Caki2 (cell line): ENCODE results near the gene PARD6G. TPM values are rescaled to one million over a fixed set of nuclear protein-coding genes. Genes with fewer than 3 reads are reported as not detected.
"Not testable (repeated sequence)": the region's sequence is repeated elsewhere in the genome, so short reads cannot be mapped to it uniquely, and the experiment has no call there.

ENCODE experiments used
- DNase-seq: peaks from one replicate; pipeline ENCODE4 v3.0.0-alpha.2; 2015; ENCODE audit warnings: low read depth
- in situ Hi-C: cut with HindIII; loops from 2 replicates; pipeline ENCODE4 v1.10.0; 2016; ENCODE audit warnings: low sequenced_read_pairs, low pct_unique_long_range_greater_than_20kb, mixed read lengths
- total RNA-seq: library from RNA; depleted of rRNA; stranded (reverse); fragments of >200 nt; shearing (Covaris generic); gene quantifications from 2 replicates; pipeline ENCODE4 v1.2.3, GENCODE V29; 2014; ENCODE audit warnings: low replicate concordance

PARD6G gene
- total RNA-seq, 1 experiment from 2014 or later = 1.3 TPM

DNA sequence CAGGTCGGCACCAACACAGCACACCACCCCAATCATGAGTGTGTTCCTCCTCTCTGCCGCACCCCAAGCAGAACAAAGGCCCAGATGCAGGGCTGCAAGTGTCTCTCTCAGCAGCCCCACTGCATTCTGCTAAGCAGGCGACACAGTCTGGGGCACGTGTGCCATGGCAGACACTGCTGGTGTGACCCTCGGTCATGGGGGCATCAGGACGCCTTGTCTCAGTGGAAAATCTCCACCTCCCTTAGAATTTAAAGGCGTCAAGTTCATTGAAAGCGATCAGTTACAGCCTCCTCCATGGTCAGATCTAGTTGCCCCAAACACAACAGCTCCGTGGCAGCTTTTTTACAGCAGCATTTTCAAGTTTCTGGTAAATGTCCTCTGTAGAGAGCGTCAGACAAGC is 81.1 kb downstream of the PARD6G start:
- in situ Hi-C loops = no loop called here

DNA sequence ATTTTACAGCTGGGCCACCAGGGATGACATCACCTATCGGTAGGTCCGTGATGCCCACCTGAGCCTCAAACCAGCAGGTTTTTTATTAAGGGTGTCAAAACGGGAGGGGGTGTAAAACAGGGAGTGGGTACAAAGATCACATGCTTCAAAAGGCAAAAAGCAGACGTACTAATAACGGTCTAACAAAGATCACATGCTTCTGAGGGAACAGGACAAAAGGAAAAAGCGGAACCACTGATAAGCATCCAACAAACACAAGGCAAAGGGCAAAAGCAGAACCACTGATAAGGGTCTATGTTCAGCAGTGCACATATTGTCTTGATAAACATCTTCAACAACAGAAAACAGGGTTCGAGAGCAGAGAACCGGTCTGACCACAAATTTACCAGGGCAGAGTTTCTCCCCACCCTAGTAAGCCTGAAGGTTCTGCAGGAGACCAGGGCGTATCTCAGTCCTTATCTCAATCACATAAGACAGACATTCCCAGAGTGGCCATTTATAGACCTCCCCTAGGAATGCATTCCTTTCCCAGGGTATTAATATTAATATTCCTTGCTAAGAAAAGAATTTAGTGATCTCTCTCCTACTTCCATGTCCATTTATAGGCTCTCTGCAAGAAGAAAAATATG is 82.5 kb downstream of the PARD6G start:
- peak; percentile 2 for DNase-seq
- in situ Hi-C loops = not testable (repeated sequence)

More for the DNA sequence above, 81.1 kb downstream of the PARD6G start:
- no peak for DNase-seq

DNA sequence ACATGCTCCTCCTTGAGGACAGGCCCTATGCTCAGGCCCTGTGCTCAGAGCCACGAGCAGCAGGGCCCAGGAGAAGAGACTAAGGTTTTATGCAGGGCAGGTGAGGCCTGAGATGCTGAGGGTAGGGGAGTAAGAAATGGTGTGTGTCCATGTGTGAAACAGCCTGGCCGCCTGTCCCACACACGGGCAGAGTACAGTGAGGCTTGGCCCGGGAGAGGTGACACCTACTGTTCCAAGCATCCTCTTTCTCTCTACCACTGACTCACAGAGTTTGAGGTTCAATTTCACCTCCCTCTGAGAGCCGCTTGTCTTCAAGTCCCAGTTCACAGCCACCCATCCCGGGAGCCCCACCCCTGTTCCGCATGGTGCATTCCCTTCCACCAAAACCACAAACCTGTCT is 84.1 kb downstream of the PARD6G start:
- no peak for DNase-seq
- in situ Hi-C loops = no loop called here

DNA sequence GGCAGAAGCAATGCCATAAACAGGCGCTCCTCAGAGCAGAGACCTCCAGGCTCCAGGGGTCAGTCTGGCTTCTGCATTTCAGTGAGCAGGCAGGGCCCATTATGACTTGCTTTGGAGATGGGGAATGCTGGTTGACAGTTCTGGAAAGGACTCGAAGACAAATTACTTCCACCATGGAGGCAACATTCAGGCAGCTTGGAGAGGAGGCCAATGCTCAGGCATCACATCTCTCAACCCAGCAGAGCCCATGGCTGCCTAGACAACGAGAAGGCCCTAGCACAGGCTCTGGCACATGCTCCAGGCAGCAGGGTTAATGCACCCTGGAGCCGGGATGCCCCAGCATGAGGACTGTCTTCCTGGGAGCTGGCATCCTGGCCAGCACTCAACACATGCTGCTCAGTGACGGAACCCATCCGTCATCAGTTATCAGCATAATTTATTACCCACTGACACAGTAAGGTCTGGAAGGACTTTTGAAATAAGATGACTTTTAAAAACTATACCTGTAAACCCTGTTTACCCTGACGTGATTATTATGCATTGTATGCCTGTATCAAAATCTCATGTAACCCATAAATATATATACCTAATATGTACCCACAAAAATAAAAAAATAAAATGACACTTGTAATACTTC is 85.4 kb downstream of the PARD6G start:
- in situ Hi-C loops = no loop called here
- DNase-seq = no peak

DNA sequence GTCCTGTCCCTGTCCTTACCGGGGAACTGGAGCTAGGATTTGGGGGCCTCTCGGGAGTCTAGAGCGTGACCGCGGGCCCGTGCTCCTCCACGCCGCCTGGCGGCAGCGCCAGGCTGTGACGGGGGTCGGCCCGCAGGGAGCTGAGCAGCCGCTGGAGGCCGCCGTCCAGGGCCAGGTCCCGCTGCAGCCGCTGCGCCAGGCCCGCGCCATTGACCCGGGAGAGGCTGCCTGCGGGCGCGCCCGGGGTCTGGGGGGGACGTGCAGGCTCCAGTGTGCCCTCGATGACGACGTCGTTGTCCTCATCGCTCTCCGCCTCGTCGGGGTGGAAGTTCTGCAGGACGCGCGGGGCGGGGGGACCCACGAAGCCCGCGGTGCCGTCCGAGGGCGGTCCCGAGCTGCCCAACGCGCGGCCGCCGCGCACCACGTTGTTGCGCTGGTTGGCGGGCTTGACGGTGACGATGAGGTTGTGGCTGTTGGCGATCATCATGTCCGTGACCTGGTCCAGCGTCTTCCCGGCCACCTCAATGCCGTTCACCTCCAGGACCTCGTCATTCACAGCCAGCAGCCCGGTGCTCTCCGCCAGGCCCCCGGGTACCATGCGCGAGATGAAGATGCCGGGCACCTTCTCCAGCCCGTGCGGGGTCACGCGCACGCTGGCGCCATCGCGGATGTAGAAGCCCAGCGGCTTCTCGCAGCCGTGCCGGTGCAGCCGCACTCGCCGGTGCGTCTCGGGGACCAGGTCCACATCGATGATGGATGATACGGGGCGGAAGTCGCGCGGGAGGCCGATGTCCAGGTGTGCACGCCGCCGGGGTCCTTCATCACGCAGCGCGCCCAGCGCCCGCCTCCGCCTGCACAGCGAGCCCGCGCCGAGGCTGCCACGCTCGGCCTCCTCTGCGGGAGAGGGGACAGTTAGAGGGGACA is 87.3 kb downstream of the PARD6G start:
- in situ Hi-C loops = no loop called here
- DNase-seq = no peak

DNA sequence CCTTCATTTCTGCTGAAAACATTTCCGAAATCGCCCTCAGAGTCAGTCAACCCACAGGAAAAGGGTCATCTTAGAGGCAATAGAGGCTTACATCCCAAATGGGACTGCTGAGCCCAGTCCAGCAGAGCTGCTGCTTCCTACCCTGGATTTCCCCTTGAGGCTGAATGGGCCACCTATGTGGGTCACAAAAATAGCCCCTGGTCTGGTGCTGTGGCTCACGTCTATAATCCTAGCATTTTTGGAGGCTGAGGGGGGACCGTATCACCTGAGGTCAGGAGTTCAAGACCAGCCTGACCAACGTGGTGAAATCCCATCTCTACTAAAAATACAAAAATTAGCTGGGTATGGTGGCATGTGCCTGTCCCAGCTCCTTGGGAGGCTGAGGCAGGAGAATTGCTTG is 88.9 kb downstream of the PARD6G start:
- DNase-seq = no peak
- in situ Hi-C loops = no loop called here

DNA sequence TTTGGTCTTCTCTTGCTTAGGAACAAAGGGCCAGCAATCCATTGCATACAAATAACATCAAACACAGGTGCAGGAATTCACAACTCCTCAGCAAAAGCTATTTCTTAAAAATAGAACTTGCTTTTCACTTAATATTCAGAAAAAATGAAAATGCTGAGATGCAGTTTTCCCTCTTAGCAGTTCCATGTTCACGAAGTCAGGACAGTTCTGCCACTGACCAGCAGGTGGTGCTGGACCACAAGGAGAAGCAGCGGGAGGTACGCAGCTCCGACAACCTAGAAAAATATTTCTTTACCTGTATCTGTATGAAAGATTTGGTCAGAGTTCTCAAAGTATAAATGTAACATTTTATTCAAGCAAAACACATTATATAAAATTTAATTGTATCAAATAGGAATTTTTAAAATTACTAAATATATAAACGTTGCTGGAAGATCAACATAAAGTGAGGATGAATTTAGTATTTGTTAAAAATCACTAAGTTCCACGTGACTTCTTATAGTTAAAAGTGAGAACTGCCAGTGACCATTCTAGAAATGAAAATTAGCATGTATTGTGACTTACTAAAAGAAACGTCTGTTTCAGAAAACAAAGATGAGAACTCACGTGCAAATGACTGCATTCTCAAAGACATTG is 89.5 kb downstream of the PARD6G start:
- in situ Hi-C loops = no loop called here
- peak; percentile 15 for DNase-seq

DNA sequence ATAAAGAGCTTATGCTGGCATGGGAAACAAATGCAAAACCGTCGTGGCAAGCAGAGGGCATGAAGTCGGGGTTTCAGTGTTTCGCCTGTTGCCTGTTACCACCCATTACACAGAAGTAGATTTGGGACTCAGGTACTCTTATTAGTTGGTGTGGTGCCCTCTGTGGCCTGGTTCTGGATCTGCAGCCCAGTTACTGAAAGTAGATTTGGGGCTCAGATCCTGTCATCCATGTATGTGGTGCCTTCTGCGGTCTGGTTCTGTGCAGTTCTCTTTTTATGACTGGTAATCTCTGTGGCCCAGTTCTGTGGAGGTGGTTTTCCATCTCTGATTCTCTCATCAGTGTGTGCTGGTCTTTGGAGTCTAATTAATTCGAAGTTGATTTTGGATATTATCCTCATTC is 93.0 kb downstream of the PARD6G start:
- DNase-seq = no peak
- in situ Hi-C loops = no loop called here

DNA sequence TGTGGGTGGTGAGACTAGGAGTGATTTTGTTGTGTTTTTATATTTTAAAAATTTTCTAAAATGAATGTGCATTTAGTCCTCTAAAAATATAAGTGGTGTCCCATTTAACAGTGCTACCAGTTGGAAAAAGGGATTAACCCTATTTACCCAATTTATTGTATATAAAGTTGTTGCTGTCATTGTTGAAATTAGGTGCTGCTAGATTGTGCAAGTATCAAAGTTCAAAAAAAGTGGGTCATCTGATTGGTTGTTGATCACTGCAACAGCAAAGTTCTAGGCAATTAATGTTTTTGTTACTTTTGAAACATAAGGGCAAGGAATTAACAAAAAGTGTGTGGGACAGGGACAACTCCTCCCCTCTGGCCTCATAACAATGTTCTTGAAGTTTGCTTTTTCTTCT is 97.6 kb downstream of the PARD6G start:
- in situ Hi-C loops = no loop called here
- DNase-seq = no peak

DNA sequence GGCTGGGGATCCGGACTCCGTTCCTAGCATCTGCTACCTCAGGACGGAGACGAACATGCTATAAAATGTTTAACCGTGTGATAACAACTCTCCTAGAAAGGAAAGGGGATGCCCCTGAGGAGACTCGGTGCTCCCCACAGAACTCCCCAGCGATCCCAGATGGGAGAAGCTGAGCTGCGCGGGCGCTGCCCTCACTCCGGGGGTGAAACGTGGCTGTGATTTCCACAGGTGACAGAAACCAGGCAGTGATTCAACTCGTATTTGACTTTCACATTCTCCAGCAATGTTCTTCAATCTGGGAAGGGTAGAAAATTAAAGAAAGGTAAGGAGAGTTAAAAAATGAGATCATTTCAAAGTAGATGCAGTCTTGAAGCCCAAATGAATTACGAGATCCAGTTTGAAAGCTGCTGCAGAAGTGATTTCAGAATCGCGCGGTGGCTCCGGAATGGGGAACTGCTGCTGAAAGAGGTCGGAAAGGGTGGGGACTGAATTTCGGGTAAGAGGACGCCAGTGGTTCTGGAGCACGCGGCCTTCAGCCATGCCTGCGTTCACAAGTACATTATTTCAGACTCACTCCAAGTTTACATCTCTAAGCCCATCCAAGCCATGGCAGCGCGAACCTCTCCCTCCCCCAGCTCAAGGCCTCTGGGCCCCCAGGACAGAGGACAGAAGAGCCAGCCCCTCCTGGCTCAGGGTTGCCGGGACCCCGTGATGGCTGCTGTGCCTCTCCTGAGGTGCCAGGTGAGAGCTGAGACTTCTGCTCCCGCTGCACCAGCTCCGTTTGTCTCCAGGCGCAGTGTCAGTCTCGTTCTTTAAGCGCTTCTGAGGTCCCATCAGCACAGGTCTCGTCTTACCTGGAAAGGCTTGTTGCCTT is 98.8 kb downstream of the PARD6G start:
- DNase-seq = no peak
- in situ Hi-C loops = no loop called here

DNA sequence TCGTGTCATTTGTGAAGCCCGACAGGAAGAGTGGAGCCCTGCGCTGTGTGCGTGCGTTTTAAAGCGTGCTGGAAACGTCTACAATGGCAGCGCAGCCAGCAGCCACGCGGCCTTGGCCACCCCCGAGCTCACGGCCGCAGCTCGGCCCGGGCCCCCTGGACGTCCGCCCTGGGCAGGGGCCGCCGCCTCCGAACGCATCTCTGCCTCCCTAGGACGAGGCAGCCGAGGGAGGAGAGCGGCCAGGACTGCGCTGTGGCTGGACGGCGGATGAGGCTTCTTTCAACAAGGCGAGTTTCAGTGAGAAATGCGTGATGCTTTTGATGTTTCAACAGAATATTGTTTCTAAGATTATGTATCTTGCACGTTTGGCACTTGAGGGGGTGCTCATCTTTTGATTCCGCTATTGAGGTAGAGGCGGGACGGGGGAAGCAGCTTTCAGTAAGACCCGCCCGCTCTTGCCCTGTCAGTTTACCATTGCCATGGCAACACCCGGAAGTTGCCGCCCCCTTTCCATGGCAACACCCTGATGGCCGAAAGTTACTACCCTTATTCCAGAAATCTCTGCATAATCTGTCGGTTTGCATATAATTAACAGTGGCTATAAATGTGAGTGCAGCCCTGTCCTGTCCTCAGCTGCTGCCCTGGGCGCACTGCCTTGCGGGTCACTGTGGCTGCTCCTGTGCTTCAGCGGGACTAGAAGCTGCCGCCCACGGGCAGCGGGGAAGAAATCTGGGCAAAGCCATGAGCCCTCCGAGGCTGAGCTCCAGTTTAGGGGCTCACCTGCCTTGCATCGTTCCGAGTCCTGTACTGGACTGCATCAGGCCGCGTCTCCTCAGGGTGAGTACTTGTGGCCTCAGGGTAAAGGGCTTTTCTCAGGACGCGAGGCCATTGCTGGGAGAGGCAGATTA is 99.6 kb downstream of the PARD6G start:
- in situ Hi-C loops = no loop called here

DNA sequence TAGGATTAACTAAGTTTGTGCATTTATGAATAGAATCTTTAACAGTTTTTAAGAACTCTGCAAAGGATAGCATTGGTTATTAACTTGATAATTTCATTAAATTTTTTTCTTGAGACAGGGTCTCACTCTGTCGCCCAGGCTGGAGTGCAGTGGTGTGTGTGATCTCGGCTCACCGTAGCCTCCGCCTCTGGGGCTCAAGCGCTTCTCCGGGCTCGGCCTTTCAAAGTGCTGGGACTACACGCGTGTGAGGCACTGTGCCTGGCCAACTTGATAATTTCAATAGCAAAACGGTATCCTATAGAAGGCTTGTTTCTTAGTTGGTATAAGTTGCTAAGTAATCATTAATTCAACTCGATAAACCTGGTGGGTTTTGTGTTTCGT is 100.3 kb downstream of the PARD6G start:
- DNase-seq = no peak
- in situ Hi-C loops = no loop called here

More for the DNA sequence above, 99.6 kb downstream of the PARD6G start:
- DNase-seq = peak; percentile 81

DNA sequence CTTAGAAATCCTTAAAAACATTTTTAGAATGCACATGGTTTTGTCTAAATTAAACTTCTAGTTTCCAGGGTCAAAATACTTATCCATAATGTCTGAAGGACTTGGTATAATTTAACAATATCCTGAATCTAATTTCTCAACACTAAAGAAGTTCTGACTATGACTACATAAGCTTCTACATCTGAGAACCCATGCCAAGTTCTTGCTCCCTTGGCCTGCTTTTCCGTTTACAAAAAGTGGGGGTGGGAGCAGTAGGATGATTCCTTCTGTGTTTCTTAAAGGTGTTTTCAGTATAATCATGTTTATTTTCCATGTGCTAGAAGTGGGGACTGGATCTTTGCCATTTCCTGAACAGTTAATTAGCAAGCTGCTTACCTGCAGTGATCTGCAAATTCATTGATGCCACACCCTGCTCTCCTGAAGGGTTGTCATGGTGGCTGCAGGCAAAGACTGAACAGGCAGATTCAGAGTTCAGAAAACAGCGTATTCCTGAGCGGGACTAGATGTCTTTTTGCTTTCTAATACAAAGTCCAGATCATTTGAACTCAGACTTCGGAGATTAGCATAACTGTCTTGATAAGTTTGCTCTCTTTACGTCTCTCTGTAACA is 102.0 kb downstream of the PARD6G start:
- DNase-seq = no peak
- in situ Hi-C loops = no loop called here

DNA sequence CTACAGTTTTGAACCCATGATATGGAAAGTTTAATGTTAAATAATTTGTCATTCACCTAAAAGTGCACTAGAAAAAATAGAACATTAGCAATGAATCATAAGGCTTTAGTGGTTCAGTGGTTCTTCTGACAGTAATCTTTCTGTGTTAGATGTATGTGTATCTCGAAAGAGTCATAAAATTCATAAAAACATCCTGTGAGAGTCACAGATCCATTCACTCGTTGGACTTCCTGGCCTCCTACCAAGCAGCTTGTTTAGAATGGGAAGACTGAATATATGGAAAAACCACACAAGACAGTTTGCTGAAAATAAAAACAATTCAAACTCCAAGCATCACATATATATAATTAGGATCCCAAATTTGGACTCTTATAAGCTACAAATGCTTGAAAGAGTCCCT is 103.4 kb downstream of the PARD6G start:
- DNase-seq = no peak
- in situ Hi-C loops = no loop called here

DNA sequence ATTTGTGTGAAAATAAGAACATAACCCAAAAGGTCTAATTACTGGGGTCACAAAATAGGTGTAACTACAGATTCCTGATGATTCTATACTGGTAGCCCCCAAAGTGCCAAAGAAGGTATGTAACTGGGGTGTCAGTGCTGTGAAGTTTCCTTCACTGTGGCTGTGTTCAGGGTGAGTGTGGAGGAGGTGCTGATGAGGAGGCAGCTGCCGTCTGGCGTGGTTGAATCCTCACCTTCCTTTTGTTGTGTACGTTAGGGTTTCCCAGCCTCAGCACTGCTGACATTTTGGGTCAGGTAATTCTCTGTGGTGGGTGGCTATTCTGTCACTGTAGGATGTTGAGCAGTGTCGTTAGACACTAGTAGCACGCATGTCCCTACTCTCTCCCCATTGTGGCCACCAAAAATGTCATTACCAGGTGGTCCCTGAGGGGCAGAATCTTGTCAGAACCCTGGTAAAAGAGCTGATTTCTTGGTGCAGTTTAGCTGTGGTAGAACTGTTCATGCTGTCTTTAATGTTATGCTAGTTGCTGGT is 106.8 kb downstream of the PARD6G start:
- in situ Hi-C loops = no loop called here
- DNase-seq = no peak

DNA sequence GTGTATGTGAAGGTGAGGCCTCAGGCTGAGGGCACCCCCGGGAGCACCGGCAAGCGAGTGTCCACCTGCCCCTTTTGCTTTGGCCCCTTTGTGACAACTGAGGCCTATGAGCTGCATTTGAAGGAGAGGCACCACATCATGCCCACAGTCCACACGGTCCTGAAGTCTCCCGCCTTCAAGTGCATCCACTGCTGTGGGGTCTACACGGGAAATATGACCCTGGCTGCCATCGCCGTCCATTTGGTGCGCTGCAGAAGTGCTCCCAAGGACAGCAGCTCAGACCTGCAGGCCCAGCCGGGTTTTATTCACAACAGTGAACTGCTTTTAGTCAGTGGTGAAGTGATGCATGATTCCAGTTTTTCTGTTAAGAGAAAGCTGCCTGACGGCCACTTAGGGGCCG is 109.3 kb downstream of the PARD6G start:
- no peak for DNase-seq
- in situ Hi-C loops = no loop called here
